NK-92 (cell line): Measurements from ENCODE around the gene PRDM7.

Experiments
- DNase-seq: peaks from one replicate; lab custom pipeline; 2025; ENCODE audit not compliant: unreplicated experiment; lab: John Stamatoyannopoulos, UW

The PRDM7 gene

DNA sequence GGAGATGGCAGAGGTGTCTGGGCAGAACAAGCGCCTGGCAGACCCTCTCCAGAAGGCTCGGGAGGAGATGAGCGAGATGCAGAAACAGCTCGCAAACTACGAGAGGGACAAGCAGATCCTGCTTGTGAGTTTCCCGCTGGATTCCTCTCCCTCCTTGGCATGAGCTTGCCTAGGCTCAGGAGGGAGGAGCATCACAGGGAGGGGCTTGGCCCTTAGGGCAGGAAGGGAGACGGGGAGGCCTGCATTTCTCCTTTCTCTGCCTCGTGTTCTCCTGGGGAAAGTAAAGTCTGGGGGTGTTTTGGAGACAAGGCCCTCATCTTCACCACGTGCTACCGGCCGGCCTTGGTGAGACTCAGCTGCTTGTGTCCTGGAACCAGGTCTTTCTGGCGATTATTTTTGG, 39.9 kb downstream of the PRDM7 start:
- DNase-seq, result no peak

DNA sequence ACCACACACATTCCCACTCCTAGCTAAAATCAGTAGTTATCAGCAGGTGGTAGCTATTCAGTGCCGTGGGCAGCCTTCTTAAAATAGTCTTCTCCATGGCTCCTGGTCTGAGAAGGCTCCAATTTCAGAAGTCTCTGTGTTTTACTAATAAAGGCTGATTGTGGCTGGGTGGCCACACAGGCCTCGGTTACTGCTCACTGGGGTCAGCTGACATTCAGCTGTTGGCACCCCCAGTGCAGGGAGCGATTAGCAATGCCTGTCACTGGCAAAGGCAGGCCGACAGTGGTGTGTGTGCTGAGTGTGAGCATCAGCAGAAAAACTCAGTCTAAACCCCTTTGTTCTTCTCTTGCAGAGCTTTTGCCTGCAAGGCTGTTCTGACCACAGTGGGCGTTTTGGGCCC, 41.2 kb downstream of the PRDM7 start:
- no peak for DNase-seq

DNA sequence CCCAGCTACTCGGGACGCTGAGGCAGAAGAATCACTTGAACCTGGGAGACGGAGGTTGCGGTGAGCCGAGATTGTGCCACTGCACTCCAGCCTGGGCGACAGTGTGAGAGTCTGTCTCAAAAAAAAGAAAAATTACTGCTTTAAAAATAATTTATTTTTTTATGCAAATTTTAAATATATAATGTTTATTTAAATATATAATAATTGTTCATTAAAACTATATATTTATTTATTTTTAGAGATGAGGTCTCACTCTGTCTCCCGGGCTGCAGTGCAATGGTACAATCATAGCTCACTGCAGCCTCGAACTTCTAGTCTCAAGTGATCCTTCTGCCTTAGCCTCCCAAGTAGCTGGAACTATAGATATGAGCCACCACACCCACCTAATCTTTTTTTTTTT, 42.6 kb downstream of the PRDM7 start:
- no peak for DNase-seq

DNA sequence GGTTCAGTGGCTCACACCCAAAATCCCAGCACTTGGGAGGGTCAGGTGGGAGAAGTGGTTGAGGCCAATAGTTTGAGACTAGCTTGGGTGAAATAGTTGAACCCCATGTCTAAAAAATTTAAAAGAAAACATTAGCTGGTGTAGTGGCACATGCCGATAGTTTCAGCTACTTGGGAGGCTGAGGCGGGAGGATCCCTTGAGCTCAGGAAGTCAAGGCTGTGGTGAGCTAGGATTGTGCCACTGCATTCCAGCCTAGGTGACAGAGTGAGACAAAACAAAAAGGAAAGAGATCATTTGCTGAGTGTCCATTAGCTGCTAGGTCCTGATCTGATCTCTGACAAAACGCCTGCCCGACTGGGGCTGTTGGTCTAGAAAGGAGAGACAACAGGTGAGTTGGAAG, 43.7 kb downstream of the PRDM7 start:
- no peak for DNase-seq

DNA sequence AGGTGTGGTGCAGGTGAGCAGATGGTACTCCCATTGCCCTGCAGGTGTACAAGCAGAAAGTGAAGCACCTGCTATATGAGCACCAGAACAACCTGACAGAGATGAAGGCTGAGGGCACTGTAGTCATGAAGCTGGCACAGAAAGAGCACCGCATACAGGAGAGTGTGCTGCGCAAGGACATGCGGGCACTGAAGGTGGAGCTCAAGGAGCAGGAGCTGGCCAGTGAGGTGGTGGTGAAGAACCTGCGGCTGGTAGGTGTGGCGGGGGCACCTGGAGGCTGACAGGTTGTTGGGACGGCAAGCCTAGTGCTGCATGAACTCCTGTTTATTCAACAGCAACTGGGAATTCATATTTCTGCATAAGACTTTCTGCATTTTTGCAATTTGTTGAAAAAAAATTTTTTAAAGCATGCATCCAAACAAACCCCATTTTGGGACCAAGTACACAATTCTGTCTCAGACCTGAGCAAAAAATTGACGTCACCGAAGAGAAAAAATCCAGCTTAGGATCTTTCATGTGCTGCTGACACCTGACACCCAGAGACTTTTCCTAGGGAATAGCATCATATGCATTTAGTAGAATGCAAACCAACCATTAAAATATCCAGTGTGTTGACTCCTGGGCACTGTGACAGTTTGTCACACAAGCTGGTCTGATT, 44.3 kb downstream of the PRDM7 start:
- DNase-seq, result no peak

DNA sequence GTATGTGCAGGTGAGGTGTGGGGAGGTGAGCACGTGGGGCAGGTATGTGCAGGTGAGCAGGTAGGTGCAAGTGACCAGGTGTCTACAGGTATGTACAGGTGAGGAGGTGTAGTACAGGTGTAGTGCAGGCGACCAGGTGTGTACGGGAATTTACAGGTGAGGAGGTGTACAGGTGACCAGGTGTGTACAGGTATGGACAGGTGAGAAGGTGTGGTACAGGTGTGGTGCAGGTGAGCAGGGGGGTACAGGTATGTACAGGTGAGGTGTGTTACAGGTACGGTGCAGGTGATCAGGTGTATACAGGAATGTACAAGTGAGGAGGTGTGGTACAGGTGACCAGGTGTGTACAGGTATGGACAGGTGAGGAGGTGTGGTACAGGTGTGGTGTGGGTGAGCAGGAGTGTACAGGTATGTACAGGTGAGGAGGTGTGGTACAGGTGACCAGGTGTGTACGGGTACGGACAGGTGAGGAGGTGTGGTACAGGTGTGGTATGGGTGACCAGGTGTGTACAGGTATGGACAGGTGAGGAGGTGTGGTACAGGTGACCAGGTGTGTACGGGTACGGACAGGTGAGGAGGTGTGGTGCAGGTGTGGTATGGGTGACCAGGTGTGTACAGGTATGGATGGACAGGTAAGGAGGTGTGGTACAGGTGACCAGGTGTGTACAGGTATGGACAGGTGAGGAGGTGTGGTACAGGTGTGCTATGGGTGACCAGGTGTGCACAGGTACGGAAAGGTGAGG, 45.0 kb downstream of the PRDM7 start:
- DNase-seq, result no peak

DNA sequence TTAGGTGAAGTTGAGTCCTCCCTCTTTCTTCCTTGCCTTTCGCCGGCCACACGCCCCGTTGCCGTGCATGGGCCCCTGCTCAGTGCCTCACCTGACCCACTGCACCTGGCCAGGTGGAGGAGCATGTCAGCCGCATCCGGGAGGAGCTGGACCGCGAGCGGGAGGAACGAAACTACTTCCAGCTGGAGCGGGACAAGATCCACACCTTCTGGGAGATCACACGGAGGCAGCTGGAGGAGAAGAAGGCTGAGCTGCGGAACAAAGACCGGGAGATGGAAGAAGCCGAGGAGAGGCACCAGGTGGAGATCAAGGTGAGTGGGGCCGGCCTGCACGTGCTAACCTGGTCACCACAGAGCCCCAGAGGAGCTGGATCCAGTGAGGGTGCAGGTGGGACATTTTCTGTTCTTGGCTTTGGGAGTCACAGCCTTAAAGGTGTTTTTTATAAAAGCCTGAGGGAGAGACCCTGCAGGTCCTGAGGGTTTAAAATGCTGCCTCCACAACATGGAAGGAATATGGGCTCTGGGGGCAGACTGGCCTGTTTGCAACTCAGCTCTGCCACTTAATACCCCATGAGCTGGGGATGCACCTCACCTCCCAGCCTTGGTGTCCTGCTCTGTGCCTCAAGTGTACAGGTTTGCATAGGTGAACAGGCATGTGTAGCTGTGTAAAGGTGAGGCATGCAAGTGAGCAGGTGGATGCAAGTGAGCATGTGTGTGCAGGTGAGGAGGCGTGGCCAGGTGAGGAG, 45.8 kb downstream of the PRDM7 start:
- DNase-seq, result no peak

DNA sequence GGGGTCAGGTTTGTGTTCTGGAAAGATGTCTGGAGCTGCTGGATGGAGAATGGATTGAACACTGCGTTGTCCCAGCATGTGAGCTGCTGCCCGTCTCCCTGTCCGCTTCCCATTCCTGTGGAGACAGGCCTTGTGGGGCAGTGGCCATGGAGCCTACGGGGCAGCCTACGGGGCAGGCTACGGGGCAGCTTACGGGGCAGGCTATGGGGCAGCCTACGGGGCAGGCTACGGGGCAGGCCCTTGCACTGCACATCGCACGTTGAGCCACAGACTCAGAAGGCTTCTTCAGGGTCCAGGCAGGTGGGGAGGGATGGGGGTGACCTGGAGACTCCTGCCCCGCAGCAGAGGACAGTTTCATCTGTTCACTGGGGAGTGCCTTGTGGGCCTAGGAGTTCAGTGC, 48.1 kb downstream of the PRDM7 start:
- no peak for DNase-seq

DNA sequence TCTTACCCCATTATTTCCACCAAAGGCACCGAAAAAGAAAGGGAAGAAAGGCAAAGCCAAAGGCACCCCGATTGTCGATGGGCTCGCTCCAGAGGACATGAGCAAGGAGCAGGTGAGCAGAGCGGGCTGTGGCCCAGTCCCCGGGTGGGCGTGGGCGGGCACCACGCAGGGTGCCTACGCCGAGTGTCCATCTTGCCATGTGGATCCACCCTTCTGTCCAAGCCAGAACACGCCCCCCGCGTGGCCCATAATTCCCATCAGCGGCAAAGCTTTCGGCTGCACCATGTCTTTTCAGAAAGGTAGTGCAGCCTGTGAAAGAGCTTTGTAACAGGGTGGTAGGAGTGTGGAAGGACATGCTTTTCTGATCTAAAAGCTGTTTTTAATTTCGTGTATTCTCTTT, 49.5 kb downstream of the PRDM7 start:
- no peak for DNase-seq

DNA sequence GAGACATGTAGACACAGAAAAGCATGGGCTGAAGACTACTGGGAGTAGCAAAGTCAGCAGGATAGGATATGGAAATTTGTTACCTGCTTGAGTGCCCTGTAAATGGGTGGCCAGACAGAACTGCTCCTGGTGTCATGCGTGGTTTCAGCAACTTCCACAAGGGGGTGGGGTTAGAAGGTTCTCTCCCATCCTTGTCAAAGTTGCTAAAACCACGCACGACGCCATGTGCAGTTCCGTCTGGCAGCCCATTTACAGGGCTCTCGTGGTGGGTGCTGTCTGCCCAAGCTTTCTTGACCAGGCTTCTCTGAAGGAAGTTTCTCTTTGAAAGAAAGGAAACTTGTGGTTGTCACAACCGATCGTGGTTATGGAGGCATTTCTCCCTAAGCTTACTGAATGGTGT, 51.0 kb downstream of the PRDM7 start:
- no peak for DNase-seq

DNA sequence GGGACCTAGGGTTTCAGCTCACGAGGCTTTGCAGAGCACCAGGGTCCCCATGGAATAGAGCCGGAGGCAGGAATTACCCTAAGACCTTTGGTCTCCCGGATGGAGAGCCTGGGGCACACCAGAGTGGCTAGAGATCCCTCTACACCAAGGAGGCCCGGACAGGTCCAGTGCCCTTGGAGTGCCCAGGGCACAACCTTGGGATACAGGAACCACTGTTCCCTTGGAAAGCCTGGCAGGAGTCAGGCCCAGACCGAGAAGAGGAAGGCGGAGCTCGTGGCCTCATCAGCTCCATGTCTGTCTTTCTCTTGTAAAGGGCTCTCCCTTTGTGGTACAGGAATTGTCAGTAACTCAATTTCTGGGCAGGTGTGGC, 54.1 kb downstream of the PRDM7 start:
- DNase-seq, result no peak

DNA sequence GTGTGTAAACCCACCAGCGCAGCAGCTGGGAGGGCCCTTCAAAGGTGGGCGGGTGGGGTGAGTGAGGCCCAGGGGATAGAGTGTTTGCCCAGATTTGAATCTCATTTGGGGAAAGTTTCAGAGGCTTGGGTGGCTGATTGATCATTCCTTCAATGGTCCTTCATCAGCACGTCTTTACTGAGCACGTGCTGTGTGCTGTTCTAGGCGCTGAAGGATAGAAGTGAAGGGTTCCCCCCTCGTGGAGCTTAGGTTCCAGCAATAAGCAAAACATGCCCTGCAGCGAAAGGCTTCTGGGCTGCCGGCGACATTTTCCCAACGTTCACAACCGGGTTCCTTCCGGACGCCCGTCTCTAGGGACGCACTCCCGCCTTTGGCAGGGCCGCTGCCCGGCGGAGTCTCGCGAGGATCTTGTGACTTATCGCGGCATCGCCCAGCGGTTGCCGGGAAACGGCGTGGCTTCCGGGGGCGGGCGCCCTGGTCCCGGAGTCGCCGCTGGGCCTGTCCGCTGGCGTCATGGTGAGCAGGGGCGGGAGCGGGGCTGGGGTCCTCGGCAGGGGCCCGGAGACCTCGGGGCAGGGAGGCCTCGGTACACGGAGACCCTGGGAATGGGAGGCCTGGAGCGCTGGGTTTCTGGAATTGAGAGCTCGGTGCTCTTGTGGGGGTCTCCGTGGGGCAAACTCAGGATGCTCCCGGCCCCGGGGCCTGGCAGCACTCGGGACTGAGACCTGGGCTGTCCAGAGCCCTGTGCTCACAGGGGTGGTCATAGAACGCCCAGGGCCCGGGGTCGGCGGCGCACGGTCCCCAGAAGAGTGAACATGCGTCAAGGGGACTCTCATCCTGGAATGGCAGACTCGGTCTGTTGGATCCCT, 54.7 kb downstream of the PRDM7 start:
- no peak for DNase-seq

DNA sequence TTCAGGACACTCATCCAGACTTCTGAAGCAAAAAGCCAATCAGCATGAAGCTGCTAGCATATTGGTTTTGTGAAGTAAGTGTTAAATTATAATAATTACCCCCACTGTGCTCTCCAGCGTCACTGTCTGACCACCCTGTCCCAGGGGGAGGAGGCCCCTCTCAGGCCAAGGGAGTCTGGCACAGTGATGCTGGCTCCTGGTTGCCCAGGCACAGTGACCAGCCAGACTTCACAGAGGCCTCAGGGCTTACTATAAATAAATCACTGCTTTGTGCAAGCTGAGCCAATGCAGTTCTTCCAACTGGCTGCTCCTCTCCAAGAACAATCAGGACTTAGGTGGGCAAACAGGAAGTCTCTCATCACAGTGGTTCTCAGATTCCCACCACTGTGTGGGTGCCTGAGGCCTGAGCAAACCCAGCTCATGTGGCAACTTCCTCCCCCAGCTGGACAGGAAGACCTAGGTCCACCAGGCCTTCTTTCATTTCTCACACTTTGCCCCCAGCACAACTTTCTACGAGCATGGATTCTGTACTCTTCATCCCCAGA, 56.2 kb downstream of the PRDM7 start:
- DNase-seq, result no peak

DNA sequence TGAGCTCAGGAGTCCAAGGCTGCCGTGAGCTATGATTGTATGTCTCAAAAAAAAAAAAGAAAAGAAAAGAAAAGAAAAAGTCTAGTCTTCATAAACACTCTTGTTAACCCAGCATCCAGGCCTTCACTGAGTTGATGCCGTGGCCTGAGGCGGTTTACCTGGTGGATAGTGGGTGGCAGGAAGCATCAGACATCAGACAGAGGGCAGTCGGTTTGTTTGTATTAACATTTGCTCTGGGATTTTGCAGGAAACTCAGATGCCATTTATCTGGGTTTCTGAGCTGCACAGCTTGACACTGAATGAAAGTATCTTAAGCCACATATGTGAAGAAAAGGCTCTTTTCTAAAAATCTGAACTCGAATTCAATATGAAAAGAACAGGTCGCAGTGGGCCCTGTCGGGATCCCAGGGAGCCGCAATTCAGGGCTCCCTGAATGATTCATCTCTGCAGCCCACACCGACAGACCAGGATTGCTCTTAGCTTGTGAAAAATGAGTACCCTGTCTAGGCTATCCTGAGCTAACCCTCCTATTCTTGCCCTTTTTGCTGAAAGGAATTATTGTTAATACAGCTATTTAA, 56.8 kb downstream of the PRDM7 start:
- DNase-seq, result no peak

DNA sequence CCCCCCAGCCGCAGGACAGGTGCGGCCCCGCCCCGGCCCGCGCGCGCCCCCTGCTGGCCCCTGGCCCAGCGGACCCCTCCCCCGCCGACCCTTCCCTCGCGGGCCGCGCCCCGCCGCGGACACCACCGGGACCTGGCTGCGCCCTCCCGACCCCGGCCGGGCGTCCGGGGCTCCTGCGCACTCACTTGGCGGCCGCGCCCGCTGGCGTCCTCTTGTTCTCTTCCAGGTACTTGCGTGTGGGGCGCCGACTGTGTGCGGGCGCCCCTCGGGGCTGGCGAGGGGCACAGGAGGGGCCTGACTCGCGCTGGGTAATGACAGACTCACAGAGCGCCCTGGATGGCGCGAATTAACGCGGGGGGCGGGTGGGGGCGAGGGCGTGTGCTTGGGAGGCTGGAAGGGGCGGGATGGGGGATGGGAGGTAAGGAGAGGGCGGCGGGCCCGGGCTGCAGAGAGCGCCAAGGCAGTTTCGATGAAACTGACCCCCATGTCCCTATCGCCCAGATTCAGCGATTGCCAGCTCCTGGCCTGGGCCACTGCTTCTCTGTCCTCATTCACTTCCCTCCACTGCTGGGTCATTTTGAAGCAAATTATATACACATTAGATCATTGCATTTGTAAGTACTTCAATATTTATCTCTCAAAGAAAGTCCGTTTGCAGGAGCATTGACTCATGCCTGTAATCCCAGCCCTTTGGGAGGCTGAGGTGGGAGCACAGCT, 57.4 kb downstream of the PRDM7 start:
- no peak for DNase-seq

DNA sequence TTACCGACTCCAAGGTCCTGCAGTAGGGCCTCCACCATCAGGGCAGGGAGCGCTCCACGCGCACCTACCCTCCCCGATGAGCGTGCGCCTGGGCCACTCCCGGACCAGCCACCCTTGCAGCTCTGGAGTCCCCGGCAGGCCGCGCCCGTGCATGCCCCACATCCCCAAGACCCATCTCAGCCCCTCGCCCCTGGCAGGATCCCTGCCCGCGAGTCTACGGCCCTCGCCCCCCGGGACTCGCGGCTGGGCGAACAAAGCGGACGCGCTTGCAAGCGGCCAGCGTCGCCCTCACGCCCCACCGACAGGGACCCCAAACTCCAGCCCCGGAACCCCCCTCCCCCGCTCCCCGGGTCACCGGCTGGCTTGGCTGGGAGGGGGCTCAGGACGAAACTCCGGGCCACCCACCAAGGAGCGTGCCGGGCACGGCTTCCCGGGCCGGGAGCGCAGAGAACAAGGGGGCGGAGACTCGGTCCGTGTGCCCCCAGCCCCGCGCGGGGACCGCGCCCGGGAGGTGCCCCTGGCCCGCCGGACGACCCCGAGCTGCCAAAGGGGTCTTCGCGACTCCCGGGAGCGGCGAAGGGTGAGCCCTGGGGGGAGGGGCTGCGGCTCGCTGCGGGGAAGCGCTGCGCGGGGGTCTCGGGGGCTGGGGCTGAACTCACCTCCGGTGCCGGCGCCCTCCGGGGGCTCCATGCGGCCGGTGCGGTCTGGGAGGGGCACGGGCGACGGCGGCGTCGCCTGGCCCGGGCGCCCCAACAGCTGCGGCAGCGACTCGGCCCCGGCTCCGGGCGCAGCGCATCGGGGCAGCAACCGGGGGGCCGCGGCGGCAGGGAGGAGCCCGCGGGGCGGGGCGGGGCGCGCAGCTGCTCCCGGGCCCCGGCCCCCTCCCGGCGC, 58.2 kb downstream of the PRDM7 start, which contains the start of gene DBNDD1:
Gene DBNDD1 (minus strand): TSS at position 805 of the 891 bp plus-strand sequence. CDS start 115 bp downstream, at position 690.
- no peak for DNase-seq

DNA sequence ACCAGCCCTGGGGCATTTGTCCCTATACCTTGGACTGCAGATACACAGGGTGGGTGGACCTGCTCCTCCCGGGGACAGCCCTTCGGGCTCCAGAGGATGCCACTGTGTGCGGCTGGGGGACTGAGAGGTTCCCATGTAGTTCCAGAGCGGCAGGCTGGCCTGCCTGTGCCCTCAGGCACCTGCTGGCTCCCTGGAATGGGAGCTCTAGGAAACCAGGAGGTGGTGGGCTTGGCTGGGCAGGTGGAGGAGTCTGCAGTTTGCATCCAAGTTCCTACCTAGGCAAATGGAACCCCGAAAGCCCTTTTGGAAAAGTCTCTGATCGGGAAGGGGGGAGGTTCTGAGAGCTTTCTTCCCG, 58.9 kb downstream of the PRDM7 start:
- DNase-seq, result no peak

DNA sequence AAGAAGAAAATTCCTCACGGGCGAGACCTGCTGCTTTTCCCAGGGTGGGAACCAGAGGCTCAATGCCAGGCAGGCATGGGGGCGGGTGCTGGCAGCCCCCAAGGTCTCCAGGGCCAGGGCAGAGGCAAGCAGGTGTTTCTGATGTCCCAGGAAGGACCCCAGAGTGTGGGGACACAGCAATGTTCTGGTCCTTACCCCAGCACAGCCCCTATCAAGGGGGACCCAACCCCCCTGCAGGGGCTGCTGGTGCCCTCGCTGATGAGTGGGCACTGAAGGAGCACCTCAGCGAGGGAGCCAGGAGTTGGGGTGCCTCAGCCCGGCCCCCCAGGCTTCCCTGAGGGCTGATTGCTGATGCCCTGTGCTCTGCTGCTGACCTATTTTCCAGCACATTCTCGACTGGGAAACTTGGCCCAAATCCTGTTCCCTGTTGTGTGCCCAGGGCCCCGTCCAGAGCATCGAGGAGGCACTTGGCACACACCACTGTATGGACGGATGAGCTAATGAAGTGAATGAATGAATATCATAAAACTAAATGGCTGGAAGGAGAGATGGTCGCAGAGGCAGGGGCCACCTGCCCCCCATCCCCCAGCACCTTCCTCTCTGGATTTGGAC, 60.7 kb downstream of the PRDM7 start:
- no peak for DNase-seq
